HG03280 (cell line): Measurements from ENCODE around the gene ATP7B.
A peak's percentile ranks its signal among the peaks of the same experiment; 100 is the strongest.
"Not testable (repeated sequence)": the region's sequence is repeated elsewhere in the genome, so short reads cannot be mapped to it uniquely, and the experiment has no call there.

ENCODE experiments used
- ATAC-seq: cut with Tn5 transposase; IDR thresholded peaks from one replicate; pipeline ENCODE4 v1.9.1; 2021; ENCODE audit warnings: mild to moderate bottlenecking, moderate library complexity; ENCODE audit not compliant: unreplicated experiment

Gene ATP7B

DNA sequence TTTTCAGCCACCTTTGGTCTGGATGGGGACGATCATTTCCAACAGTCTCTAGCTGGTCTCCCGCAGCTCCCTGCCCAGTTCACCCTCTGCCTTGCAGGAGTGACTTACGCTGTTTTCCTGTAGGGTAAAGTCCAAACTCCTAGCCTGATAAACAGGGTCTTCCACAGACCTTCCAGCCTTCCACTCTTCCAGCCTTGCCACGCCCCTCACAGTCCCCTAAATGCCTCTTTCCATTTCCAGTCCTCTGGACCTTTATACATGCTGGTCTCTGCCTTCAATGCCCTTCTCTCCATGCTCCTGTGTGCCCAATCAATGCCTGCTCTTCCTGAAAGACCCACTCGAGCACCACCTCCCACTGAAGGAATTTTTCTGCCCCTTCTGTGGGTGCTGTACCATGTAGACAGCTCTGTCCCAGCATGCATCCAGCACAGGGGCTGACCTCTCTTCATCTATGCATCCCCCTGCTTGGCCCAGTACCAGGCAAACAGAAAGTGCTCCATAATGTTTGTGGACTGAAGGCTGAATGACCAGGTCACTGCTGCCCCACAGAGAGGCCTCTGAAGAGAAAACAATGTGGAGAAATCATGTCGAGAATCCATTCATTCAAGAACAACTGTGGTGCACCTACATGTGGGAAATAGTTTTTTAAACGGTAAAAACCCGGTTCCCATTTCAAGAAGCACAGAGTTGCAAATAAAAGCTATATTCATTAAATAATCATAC lies 4.6 kb downstream of the ATP7B start:
- ATAC-seq = no peak

DNA sequence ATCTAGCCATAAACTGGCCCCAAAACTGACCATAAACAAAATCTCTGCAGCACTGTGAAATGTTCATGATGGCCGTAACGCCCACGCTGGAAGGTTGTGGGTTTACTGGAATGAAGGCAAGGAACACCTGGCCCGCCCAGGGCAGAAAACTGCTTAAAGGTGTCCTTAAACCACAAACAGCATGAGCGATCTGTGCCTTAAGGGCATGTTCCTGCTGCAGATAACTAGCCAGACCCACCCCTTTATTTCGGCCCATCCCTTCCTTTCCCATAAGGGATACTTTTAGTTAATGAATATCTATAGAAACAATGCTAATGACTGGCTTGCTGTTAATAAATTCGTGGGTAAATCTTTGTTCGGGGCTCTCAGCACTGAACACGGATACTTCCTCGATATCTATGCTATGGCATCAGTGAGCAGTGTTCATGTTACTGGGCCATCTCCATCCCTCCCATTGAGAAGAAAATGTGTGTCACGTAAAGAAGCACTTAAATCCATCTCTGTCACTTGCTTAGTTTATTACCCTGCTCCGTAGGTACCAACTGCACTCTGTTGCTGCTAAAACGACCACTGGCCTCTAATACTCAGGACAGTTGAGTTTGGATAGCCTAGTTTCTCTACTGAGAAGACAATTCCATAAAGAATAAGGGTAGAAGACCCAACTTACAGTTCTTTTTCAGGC lies 5.3 kb downstream of the ATP7B start:
- ATAC-seq = no peak

DNA sequence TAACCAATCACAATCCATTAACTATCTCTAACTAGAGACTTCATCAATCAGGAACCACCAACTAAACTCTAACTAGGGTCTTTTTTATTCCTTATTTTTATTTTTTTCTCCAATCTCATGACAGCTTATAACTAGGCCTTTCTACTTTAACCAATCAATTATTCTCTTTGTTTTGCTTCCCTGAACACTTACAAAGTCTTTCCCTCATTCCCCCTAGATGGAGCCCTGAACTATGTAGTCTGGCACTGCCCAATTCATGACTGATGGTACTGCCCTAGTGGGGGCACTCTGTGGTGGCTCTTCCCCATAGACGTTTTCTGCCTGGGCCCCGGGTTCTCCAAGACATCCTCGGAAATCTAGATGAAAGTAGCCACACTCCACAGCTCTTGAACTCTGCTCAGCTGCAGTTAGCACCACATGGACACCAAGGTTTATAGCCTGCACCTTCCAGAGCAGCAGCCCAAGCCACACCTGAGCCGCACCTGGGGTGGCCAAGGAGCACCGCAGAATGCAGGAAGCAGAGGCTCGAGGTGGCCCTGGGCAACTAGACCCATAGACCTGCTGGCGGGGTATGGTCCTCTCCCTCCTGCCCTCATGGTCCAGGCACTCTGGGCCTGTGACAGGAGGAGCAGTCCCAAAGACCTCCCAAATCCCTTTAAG lies 6.6 kb downstream of the ATP7B start:
- ATAC-seq = no peak

DNA sequence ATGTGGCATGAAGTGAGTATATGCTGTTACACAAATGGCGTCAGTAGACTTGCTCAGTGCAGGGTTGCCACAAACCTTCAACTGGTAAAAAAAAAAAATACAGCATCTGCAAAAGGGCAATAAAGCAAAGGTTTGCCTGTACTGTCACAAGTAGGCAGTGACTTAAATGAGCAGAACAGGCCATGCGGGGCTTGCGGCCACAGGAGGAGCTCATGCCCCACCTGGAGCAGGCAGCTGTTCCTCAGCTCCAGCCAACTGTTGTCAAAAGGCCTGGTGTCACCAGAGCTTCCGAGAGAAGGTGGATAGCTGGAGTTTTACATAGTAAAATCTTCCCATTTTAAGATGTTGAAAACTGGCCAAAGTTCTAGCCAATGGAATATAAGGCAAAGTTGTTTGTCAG lies 7.7 kb downstream of the ATP7B start:
- ATAC-seq = no peak

GRCh38 chr13:52002361-52002760 lies 8.9 kb downstream of the ATP7B start:
- no peak for ATAC-seq

- ATAC-seq = peak; percentile 84
Observed at GRCh38 chr13:52001120-52001731, 10.0 kb downstream of the ATP7B start.

DNA sequence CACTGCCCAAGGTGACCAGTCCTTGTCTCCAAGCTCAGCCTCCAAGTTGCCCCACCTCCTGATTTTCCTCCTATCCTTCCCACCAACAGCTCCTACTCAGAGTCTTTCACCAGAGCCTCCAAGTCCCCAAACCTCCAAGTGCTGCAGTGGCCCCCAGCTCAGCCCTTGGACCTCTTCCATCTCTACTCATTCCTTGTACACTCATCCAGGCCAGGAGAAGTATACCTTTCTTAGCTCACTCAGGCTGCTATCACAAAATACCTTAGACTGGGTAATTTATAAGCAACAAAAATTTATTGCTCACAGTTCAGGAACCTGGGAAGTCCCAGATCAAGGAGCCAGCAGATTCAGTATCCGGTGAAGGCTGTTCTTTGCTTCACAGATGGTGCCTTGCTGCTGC lies 11.3 kb downstream of the ATP7B start:
- no peak for ATAC-seq

DNA sequence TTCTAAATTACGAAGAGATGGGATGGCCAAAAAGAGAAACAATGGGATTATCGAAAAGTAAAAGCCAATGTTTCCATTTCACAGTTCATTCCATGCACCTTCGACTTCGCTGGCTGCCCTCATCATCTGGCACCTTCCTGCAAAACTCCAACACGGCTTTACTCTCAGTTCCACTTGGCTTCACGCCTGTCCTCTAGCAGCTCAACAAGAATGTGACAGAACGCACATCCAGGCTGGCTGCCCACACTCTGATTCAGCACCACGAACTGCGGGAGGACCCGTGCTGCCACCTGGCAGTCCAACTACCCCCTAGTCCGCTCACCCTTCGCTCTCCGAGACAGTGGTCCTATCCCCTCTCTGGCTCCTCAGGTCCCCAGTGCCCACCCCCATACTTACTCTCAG lies 11.7 kb downstream of the ATP7B start:
- no peak for ATAC-seq

DNA sequence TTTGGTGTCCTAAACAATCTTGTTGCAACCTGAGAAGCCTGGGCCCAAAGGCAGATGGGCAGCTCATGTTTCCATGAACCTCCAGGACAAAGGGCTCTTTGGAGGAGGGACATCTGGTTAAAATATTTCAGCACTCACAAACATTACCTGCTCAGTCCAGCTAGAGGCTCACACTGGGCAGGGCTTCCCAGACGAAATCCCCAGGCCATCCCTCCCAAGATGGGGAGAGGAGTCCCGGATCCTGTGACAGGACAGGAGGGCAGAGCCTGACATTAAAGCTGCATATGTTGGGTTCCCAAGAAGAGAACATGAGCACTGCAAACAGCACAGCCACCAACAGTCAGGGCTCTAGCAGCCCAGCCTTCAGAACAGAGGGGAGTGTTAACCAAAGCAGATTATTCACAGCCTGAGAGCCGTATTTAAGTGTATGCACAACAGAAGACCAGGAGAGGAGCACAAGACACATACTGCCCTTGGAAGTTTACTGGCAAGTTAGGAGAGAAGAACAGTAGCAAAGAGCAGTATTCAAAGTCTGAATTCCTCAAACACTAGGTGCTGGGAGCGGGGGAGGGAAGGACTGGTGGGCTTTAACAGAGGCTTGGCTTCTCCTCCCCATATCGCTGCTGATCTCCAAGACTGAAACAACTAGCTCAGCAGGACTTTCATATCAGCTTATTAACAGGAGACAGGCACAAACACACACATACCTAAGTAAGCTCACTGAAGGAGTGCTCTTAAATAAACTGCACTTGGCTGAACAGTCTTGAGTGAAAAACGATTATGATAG lies 12.3 kb downstream of the ATP7B start:
- no peak for ATAC-seq

DNA sequence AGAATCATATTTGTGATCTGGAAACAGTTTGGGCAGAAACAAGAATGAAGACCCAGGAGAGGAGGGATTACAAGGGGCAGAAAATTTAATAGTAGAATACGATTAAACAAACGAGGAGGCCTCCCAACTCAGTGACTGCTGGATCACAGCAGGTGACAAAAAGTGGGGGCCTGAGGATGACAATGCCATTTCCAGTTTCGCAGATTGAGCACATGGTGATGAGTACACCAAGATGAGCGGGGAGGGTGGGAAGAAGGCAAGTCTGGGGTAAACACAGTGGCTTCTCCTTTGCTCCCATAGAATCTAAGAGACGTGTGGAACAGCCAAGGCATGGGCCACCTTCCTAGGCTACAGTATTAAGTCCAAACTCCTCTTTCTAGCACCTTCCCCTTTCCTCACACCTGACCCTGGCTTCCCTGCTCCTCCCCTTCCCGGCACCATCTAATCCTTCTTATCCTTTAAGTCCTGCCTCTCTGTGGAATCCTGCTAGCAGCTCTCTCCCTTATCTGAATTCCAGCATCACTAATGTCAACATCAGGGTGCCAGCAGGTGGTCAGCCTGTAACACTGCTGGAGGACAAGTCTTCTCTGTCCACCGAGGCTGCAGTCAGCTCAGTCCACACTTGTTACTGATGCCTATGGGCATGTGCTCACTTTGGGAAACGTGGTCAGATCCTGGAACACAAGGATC lies 13.5 kb downstream of the ATP7B start:
- no peak for ATAC-seq

DNA sequence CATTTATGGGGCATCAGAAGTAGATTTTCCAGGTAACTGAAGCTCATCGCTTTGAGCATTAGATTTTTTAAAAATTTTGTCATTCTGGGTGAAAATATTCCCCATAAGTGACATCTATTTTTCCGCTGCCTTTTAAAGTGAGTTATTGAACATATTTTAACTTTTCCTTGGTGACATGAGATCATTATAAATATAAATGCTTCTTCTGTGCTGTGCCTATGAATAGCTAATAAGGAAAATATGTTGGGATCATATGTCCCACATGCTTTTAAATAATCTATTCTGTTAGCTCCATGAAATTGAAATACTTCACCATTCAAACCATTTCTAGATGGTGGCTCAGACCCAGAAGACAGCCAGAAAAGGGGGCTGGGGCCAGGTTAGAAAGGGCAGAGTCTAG lies 14.1 kb downstream of the ATP7B start:
- ATAC-seq = no peak

DNA sequence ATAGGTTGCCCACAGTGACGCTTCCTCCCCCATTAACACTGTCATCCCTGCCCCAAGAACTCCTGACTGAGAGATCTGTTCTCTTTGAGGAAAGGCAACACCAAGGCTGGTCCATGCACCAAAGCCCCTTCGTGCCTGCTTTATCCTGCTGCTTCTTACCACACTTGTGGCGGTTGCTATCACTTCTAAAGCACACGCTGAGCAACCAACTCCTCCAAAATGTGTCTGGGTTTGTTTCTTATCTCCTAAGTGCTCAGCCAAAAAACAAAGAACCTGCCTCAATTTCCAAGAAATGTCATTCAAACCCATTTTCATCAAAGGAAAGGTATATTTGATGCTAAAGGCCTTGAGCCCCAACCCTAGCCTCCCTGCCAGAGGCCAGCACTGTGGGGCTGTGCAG lies 14.6 kb downstream of the ATP7B start:
- no peak for ATAC-seq

DNA sequence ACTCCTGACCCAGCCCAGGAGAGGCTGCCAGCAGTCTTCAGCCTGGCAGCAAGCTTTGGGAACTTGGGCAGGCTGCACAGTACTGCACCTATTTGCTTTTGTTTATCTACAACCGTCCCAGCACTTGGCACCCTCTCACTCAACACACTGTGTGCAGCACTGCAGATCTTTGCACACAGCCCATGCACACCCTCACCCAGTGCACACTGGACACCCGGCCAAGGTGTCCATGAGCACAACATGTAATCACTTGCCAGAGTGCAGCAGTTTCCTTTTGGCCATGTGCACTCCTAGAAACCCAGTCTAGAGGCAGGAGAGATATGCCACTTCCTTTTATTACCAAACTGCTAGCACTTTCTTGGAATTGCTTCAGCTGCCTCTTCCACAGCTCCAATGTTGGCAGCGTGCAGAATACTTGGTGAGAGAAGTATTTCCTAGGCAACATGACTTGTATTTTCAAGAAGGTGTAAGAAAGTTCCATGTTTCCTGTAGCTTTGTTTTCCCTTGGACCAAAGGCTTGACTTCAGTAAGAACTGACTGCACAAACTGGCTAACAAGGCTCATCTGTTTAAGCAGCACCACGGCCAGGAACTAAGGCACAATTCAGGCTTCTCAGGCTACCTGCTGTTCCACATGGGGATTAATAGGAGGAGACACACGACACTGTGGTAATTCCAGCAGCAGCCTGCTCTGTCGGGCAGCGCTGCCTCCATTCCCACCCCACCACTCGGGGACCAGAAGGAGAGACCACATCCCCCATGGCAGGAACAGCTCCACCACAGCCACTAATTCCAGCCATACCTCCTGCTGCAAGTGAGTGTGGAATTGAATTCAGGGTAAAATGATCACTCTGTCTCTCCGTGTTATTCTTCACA lies 15.3 kb downstream of the ATP7B start:
- ATAC-seq = no peak

- no peak for ATAC-seq
Observed at GRCh38 chr13:51993713-51994112, 17.5 kb downstream of the ATP7B start.

GRCh38 chr13:51988988-51989618 lies 22.1 kb downstream of the ATP7B start:
- ATAC-seq = no peak

- not testable (repeated sequence) for ATAC-seq
Observed at GRCh38 chr13:51984904-51985303, 26.3 kb downstream of the ATP7B start.

GRCh38 chr13:51983292-51983691 lies 28.0 kb downstream of the ATP7B start:
- ATAC-seq = not testable (repeated sequence)

DNA sequence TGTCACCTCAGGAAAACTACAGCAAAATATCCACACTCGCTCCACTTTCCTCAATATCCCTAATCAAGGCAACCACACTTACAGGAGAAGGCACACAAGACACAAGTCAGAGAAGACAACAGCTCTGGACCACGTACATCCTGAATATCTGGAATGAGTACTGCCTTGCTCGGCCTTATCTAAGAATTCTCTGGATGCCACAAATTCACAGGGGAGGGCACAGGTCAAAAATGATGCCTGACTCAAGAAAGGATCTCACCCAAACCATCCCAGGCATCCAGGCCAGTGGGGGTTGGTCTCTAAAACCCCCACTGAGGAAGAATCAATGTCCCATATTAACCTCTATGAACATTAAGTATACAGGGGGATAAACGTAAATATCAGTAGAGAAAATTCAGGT lies 29.9 kb downstream of the ATP7B start:
- ATAC-seq = no peak

- ATAC-seq = no peak
Observed at GRCh38 chr13:51980908-51981307, 30.3 kb downstream of the ATP7B start.
